Smooth muscle cell (in vitro differentiated cells): ENCODE results near the gene GRAMD1B. TPM values are rescaled to one million over a fixed set of nuclear protein-coding genes. Genes with fewer than 3 reads are reported as not detected.

Experiments
- DNase-seq: peaks from one replicate; lab custom pipeline; 2025; ENCODE audit not compliant: unreplicated experiment; lab: John Stamatoyannopoulos, UW
- H2AFZ ChIP-seq: fragments of 200-600 bp; sonication (generic); 2 replicates; pipeline ENCODE4 v1.6.0; 2016; ENCODE audit warnings: antibody characterized with exemption, low read depth, mild to moderate bottlenecking
- H3F3A ChIP-seq: fragments of 200-600 bp; sonication (generic); 2 replicates; pipeline ENCODE4 v1.6.0; 2017; ENCODE audit warnings: antibody characterized with exemption, low read depth
- H3K27ac ChIP-seq: fragments of 200-600 bp; sonication (generic); 2 replicates; pipeline ENCODE4 v1.5.1; 2016; ENCODE audit warnings: low read depth, mild to moderate bottlenecking
- H3K27me3 ChIP-seq: fragments of 200-600 bp; sonication (generic); 2 replicates; pipeline ENCODE4 v1.6.1; 2016; ENCODE audit warnings: low read depth, mild to moderate bottlenecking
- H3K36me3 ChIP-seq: fragments of 200-600 bp; sonication (generic); 2 replicates; pipeline ENCODE4 v1.5.1; 2016; ENCODE audit warnings: low read depth
- H3K4me1 ChIP-seq: fragments of 200-600 bp; sonication (generic); 2 replicates; pipeline ENCODE4 v1.5.1; 2016; ENCODE audit warnings: low read depth
- H3K4me2 ChIP-seq: fragments of 200-600 bp; sonication (generic); 2 replicates; pipeline ENCODE4 v1.6.0; 2016; ENCODE audit warnings: mild to moderate bottlenecking
- H3K4me3 ChIP-seq: fragments of 200-600 bp; sonication (generic); 2 replicates; pipeline ENCODE4 v1.5.1; 2016; ENCODE audit warnings: mild to moderate bottlenecking
- H3K79me2 ChIP-seq: fragments of 200-600 bp; sonication (generic); 2 replicates; pipeline ENCODE4 v1.6.0; 2016; ENCODE audit warnings: low read depth, mild to moderate bottlenecking
- H3K9ac ChIP-seq: fragments of 200-600 bp; sonication (generic); 2 replicates; pipeline ENCODE4 v1.6.0; 2016; ENCODE audit warnings: low read depth
- H3K9me3 ChIP-seq: fragments of 200-600 bp; sonication (generic); replicated peaks from 2 replicates; pipeline ENCODE4 v1.5.1; 2016; ENCODE audit warnings: low read depth
- H4K20me1 ChIP-seq: fragments of 200-600 bp; sonication (generic); 2 replicates; pipeline ENCODE4 v1.6.0; 2016; ENCODE audit warnings: low read depth
- WGBS: methylation state at CpG from one replicate; pipeline ENCODE4 v1.1.7; 2016; ENCODE audit warnings: low lambda C conversion rate; 5-methylcytosine and 5-hydroxymethylcytosine counted together
- polyA plus RNA-seq: library from polyadenylated mRNA; unstranded; fragments of >200 nt; fragmentation: Nextera tagmentation; extraction: Ambion mirVana; gene quantifications from 2 replicates; pipeline ENCODE4 v1.2.1, GENCODE V29; 2016
- total RNA-seq: library from RNA; depleted of rRNA; stranded (reverse); fragments of >200 nt; gene quantifications from 2 replicates; pipeline ENCODE4 v1.2.3, GENCODE V29; 2014
- TF ChIP-seq, protein P1 (sequence below): fragments of 200-600 bp; sonication (generic); IDR thresholded peaks from 2 replicates; pipeline ENCODE4 v1.5.1; 2017; ENCODE audit warnings: borderline replicate concordance, mild to moderate bottlenecking, antibody characterized with exemption; ENCODE audit not compliant: insufficient read depth, poor library complexity, severe bottlenecking

Gene GRAMD1B
- total and polyA plus RNA-seq, 2 experiments from 2014 or later = 2.4 to 3.4 TPM

DNA sequence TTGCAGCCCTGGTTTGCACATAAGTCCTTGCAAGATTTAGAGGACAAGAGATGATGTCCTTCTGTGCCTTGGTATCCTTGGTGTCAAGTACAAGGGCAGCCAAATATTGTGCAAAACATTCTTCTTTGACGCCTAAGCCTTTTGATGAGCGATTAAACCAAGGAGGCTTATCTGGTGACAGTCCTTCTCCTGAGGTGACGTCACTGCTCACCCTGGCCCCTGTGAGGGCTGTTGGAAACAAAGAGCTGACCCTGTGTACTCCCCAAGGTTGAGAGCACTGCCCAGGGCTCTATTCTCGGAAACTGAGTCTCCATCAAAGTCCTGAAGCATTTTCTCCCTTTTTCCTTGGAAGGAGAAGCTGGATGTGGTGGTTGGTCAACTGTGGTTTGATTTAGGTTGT lies 4.7 kb upstream of the GRAMD1B start:
- Histone ChIP-seq H3K79me2 (no peaks in the 10 kb centered on the region), H3F3A (no peaks in the 10 kb centered on the region), H3K27me3 (peaks cover 45% of the 10 kb centered on the region), H3K9ac (no peak overlapping the region), H3K4me3 (no peak overlapping the region), H3K4me1 (peaks cover 11% of the 10 kb centered on the region), H2AFZ (no peak overlapping the region), H3K9me3 (no peaks in the 10 kb centered on the region), H3K27ac (no peak overlapping the region), H4K20me1 (no peaks in the 10 kb centered on the region), H3K36me3 (no peaks in the 10 kb centered on the region), H3K4me2 (no peak overlapping the region)
- TF ChIP-seq, protein P1, sequence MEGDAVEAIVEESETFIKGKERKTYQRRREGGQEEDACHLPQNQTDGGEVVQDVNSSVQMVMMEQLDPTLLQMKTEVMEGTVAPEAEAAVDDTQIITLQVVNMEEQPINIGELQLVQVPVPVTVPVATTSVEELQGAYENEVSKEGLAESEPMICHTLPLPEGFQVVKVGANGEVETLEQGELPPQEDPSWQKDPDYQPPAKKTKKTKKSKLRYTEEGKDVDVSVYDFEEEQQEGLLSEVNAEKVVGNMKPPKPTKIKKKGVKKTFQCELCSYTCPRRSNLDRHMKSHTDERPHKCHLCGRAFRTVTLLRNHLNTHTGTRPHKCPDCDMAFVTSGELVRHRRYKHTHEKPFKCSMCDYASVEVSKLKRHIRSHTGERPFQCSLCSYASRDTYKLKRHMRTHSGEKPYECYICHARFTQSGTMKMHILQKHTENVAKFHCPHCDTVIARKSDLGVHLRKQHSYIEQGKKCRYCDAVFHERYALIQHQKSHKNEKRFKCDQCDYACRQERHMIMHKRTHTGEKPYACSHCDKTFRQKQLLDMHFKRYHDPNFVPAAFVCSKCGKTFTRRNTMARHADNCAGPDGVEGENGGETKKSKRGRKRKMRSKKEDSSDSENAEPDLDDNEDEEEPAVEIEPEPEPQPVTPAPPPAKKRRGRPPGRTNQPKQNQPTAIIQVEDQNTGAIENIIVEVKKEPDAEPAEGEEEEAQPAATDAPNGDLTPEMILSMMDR = no peak
- DNase-seq = no peak
- WGBS = 78% methylated on average over 4 of the region's 4 CpGs

DNA sequence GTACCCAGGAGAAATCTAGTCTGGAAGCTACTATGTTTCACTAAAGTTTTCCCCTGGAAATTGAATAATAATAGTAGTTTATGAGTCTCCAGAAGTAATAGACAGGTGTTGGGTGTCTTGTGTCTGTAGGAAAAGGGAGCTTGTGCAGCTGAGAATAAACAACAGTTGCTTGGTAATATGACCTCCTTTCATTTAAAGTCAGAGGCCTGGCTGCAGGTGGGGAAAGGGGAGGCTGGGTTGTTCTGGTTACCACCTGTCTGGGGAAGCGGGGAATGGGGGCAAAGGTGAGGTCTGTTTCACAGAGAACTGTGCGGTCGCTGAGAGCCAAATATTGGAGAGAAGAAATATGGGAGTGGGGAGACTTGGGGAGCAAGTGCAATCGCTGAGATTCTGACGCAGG lies 3.3 kb upstream of the GRAMD1B start:
- no peak overlapping the region for H3K9ac ChIP-seq
- H3K4me1 ChIP-seq = peaks cover 11% of the 10 kb centered on the region
- H4K20me1 ChIP-seq = no peaks in the 10 kb centered on the region
- H3K9me3 ChIP-seq = no peaks in the 10 kb centered on the region
- H3K27me3 ChIP-seq = peaks cover 53% of the 10 kb centered on the region
- no peak overlapping the region for H3K4me2 ChIP-seq
- H3F3A ChIP-seq = no peaks in the 10 kb centered on the region
- DNase-seq = no peak
- WGBS = 92% methylated on average over 5 of the region's 5 CpGs
- no peaks in the 10 kb centered on the region for H3K36me3 ChIP-seq
- no peak overlapping the region for H2AFZ ChIP-seq
- TF ChIP-seq, protein P1 = no peak
- no peak overlapping the region for H3K4me3 ChIP-seq
- no peak overlapping the region for H3K27ac ChIP-seq
- H3K79me2 ChIP-seq = no peaks in the 10 kb centered on the region

DNA sequence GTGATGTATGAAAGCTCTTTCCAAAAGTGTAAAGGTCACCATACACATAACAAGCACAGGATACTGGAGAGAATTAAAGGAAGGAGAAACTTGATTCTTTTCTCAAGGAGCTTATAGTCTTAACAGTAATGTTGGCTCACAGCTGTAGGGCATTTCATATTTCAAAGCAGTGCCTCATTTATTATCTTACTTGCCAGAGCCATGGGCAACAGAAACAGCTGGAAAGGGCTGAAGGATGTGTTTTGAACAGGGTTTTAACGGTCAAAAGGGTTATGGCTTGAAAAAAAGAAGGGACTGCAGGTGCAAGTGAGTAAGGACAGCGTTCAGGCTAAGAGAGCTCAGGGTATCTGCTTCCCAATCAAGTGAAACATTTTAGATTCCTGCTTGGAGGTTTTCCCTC lies 2.7 kb upstream of the GRAMD1B start:
- H2AFZ ChIP-seq = no peak overlapping the region
- no peak overlapping the region for H3K4me2 ChIP-seq
- H3K36me3 ChIP-seq = no peaks in the 10 kb centered on the region
- no peaks in the 10 kb centered on the region for H3K79me2 ChIP-seq
- DNase-seq = no peak
- no peaks in the 10 kb centered on the region for H3F3A ChIP-seq
- H3K9me3 ChIP-seq = no peaks in the 10 kb centered on the region
- no peak overlapping the region for H3K9ac ChIP-seq
- peaks cover 11% of the 10 kb centered on the region for H3K4me1 ChIP-seq
- H4K20me1 ChIP-seq = no peaks in the 10 kb centered on the region
- H3K27ac ChIP-seq = no peak overlapping the region
- TF ChIP-seq, protein P1 = no peak
- H3K27me3 ChIP-seq = peaks cover 50% of the 10 kb centered on the region
- WGBS = 61% methylated on average over 2 of the region's 2 CpGs
- no peak overlapping the region for H3K4me3 ChIP-seq

DNA sequence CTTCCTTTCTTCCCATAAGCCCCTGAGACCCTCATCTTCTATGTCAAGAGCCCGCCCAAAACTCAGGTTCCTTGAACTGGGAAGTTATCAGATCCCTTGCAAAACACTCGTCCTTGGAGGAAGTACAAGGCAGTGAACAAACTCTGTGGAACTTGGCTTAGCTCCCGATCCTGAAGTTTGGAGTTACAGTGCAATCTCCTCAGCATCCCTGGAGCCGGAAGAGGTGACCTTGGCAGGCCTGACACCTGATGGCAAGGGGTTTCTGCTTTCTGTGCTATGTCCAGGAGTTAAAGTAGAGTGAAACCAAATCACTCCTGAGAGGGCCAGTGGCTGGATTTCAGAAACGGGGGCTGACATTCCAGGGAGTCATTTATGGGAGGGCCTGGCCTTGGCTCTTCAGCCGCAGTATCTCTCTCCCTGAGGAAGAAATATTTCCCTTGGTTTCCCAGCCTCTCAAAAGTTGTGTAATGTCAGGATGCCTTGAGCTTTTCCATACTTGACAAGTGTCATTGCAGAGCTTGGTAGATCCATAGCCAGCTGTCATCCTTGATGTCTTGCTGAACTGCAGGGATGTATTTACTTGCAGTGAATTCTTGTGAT lies 1.9 kb upstream of the GRAMD1B start:
- 65% methylated on average over 6 of the region's 6 CpGs for WGBS
- no peaks in the 10 kb centered on the region for H3F3A ChIP-seq
- H3K27me3 ChIP-seq = peaks cover 43% of the 10 kb centered on the region
- no peaks in the 10 kb centered on the region for H4K20me1 ChIP-seq
- H3K4me3 ChIP-seq = no peak overlapping the region
- no peaks in the 10 kb centered on the region for H3K9me3 ChIP-seq
- no peak overlapping the region for H2AFZ ChIP-seq
- DNase-seq = no peak
- H3K36me3 ChIP-seq = no peaks in the 10 kb centered on the region
- TF ChIP-seq, protein P1 = no peak
- H3K4me2 ChIP-seq = no peak overlapping the region
- H3K27ac ChIP-seq = no peak overlapping the region
- peaks cover 11% of the 10 kb centered on the region for H3K4me1 ChIP-seq
- no peak overlapping the region for H3K9ac ChIP-seq
- no peaks in the 10 kb centered on the region for H3K79me2 ChIP-seq
